HG03060 (cell line): Measurements from ENCODE around the gene MACROD2.

Source experiments
- ATAC-seq: cut with Tn5 transposase; IDR thresholded peaks from one replicate; pipeline ENCODE4 v1.9.1; 2021; ENCODE audit warnings: low read depth, moderate number of reproducible peaks; ENCODE audit not compliant: unreplicated experiment

Gene MACROD2

GRCh38 chr20:15561070-15561569, 1565.8 kb downstream of the MACROD2 start:
- no peak for ATAC-seq

GRCh38 chr20:15561707-15562404, 1566.5 kb downstream of the MACROD2 start:
- ATAC-seq: no peak

GRCh38 chr20:15563836-15564235, 1568.5 kb downstream of the MACROD2 start:
- no peak for ATAC-seq

GRCh38 chr20:15564981-15565380, 1569.7 kb downstream of the MACROD2 start:
- ATAC-seq: peak; percentile 83

GRCh38 chr20:15565786-15566185, 1570.5 kb downstream of the MACROD2 start:
- no peak for ATAC-seq

- ATAC-seq: no peak
Measured at GRCh38 chr20:15567219-15567618, 1571.9 kb downstream of the MACROD2 start.

- no peak for ATAC-seq
Measured at GRCh38 chr20:15570156-15570555, 1574.8 kb downstream of the MACROD2 start.

GRCh38 chr20:15571056-15571455, 1575.7 kb downstream of the MACROD2 start:
- ATAC-seq: no peak

GRCh38 chr20:15575255-15575654, 1579.9 kb downstream of the MACROD2 start:
- ATAC-seq: no peak

- no peak for ATAC-seq
Measured at GRCh38 chr20:15576411-15576810, 1581.1 kb downstream of the MACROD2 start.

- no peak for ATAC-seq
Measured at GRCh38 chr20:15578113-15578512, 1582.8 kb downstream of the MACROD2 start.

GRCh38 chr20:15579688-15580087, 1584.4 kb downstream of the MACROD2 start:
- ATAC-seq: no peak

- ATAC-seq: no peak
Measured at GRCh38 chr20:15582146-15582760, 1586.9 kb downstream of the MACROD2 start.

- ATAC-seq: no peak
Measured at GRCh38 chr20:15584507-15584906, 1589.2 kb downstream of the MACROD2 start.

GRCh38 chr20:15593081-15593480, 1597.8 kb downstream of the MACROD2 start:
- ATAC-seq: no peak

- no peak for ATAC-seq
Measured at GRCh38 chr20:15594158-15594695, 1598.9 kb downstream of the MACROD2 start.

- no peak for ATAC-seq
Measured at GRCh38 chr20:15596220-15596890, 1601.0 kb downstream of the MACROD2 start.

GRCh38 chr20:15597306-15597705, 1602.0 kb downstream of the MACROD2 start:
- no peak for ATAC-seq

- no peak for ATAC-seq
Measured at GRCh38 chr20:15599961-15600360, 1604.6 kb downstream of the MACROD2 start.

GRCh38 chr20:15600565-15600964, 1605.2 kb downstream of the MACROD2 start:
- ATAC-seq: no peak

- ATAC-seq: no peak
Measured at GRCh38 chr20:15603506-15603905, 1608.2 kb downstream of the MACROD2 start.
